UCSD-AML1 (cell line): ENCODE measurements around the gene AMBRA1.

Source experiments
- DNase-seq: peaks from one replicate; lab custom pipeline; 2025; ENCODE audit not compliant: unreplicated experiment; lab: John Stamatoyannopoulos, UW

The AMBRA1 gene

GRCh38 chr11:46445192-46445919, 148.5 kb downstream of the AMBRA1 start:
- no peak for DNase-seq

GRCh38 chr11:46444305-46444704, 149.5 kb downstream of the AMBRA1 start:
- DNase-seq, result no peak

- DNase-seq, result no peak
These were observed 155.6 kb downstream of the AMBRA1 start for GRCh38 chr11:46438211-46438610.

DNA sequence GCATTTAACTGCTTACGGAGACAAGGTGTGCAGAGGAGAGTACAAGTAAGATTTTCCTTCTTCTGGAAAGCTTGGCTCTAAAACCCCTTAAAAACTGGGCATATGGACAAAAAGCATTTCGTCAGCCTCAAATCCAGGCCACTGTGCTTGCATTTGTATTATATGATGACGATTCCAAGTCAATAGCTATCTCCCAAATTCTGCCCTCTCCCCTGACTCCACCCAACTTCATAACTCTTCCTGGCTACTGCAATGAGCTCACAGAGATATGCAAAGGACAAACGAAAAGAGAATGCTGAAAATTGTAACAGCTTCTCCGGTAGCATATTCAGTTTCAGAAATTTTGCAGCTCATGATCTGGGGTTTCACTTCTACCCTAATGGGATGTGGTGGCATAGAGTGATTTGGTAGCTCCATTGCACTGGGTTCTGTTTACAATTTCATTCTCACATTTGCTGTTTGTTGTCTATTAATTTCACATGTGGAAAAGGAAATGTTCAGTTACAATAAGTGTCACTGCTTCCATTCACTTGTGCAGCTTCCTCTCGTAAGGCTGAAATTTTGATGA, 156.6 kb downstream of the AMBRA1 start:
- no peak for DNase-seq

DNA sequence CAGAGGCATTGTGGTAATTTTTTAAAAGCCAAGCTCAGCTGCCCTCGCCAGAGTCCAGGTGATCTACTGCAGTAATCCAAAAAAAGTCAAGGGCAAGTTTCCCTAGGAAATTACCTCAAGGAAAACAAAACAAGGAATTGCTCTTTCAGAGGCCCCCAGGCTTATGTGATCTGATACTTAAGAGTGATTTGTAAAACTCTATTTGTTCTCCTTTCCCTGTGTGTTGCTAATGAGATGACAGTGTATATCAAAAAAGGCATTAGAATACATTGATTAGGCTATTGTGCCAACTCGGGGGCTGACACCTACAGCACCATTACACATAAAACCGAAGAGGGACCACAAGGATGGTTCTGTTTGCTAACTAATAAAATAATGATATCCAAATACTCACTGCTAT, 157.7 kb downstream of the AMBRA1 start:
- DNase-seq, result no peak

- no peak for DNase-seq
These were observed 158.1 kb downstream of the AMBRA1 start for GRCh38 chr11:46435679-46436078.

DNA sequence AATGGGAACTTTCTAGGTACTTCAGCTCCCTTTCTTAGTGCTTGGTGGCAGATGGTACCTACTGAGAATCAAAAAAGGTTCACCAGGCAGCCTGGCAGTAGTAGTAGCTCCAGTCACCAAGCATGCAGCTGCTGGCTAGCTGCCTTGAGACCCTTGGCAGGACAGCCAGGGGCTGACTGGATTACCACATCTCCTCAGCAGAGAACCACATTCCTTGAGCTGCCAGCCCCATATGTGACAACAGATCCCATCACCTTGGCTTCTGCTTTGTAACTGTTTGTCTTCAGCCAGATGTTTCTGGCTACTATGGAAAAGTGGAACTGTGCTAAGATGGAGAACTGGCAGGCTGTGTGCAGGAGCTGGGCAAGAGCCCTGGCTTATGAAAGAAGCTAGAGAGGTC, 162.6 kb downstream of the AMBRA1 start:
- no peak for DNase-seq

DNA sequence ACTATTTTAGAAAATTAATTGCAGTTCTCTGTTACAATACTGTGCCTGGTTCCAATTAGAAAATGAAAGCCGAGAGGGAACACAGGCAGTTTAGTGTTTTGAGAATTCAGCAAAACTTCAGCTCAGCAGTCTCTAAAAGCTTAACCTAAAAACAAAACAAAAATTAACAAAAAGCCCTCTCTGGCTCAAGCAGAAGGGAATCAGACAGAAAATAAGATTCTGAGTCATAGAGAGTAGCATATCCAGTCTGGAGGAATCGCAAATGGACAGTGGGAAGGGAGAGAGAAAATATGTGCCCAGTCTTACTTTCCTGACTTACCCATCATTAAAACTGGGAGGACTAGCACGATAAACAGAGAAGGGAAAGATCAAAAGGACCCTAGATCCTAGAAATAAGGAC, 164.1 kb downstream of the AMBRA1 start:
- DNase-seq, result no peak

- DNase-seq, result no peak
These were observed 166.5 kb downstream of the AMBRA1 start for GRCh38 chr11:46427364-46427763.

DNA sequence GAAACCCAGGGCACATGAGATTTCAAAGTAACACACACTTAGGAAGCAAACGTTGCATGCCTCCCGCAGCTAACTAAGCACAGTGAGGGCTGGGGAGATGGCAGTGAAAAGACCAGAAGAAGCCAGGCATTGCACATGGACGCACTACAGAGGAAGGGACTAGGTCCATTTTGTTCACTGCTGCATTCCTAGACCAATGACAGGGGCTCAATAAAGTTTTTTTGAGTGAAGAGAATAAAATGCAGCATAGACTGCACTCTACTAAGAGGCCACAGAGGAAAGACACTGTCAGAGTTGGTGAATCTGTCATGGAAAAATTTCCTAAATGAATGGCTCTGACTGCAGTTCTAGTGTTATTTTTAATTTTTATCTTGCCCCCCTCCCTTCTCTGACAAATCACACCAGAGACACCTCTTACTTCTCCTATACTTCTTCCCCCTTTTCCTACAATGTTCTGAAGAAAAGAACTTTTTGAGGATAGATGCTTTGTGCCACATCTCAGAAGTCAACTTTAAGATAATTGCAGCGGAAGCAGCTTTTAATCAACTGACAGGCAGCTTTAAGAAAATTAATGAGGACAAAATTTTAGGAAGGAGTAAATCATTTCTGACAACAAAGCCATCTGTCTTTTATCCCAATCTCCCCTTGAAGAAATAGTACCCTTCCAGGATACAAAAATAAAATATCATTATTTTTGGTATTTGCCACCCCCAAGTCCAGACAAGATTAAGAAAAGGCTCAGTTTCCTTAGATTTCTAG, 167.4 kb downstream of the AMBRA1 start:
- DNase-seq, result no peak

DNA sequence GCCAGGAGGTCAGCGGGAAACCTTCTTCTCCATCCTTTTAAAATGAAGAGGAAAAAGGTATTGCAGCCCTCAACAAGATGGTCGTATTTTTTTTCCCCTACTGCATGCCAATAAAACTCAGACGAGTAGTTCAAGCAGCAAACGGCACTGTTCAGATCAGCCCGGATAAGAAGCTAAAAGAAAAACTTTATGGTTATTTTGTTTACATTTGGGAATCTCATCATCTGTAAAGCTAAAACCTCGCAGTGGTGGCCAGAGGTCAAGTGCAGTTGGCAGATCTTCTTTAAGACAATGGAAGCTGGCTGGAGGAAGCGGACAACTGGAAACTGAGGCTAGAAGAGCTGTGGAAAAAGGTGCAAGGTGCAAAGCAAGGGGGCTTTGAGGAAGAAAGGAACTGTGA, 171.2 kb downstream of the AMBRA1 start:
- DNase-seq, result no peak

DNA sequence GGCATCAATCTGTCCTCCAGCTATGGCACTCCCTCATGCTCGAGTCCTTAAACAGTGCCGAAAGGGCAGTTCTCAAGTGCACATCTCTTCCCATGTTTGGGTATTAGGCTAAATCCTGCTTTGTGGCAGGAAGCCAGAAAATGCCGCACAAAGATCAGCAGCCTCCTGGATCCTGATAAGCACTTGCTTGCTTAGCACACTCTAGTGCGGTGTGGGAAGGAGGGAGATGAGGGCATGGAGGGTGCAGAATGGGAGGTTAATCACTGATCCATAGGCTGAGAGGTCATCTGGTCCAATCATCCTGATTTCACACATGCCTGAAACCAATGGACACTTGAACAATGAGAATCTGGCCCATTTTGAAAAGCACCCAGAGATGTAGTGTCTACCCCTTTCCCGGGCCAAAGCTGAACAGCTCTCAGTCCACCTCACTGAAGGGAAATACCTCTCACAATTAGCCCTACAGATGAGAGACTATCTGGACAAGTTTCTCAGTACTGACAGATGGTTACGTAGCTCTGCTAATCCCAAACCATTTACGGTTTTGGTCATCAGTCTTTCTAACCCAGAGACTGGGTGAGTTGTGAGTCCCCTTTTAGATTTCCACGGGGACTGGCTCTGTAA, 172.5 kb downstream of the AMBRA1 start:
- DNase-seq, result no peak

GRCh38 chr11:46420513-46420912, 173.3 kb downstream of the AMBRA1 start:
- DNase-seq, result no peak

GRCh38 chr11:46418751-46419150, 175.1 kb downstream of the AMBRA1 start:
- no peak for DNase-seq

GRCh38 chr11:46417711-46418110, 176.1 kb downstream of the AMBRA1 start:
- no peak for DNase-seq

- DNase-seq, result no peak
These were observed 178.9 kb downstream of the AMBRA1 start for GRCh38 chr11:46414879-46415278.

- DNase-seq, result no peak
These were observed 179.4 kb downstream of the AMBRA1 start for GRCh38 chr11:46414466-46414796.

GRCh38 chr11:46413760-46414465, 179.9 kb downstream of the AMBRA1 start:
- no peak for DNase-seq

GRCh38 chr11:46410021-46410420, 183.8 kb downstream of the AMBRA1 start:
- DNase-seq, result no peak

DNA sequence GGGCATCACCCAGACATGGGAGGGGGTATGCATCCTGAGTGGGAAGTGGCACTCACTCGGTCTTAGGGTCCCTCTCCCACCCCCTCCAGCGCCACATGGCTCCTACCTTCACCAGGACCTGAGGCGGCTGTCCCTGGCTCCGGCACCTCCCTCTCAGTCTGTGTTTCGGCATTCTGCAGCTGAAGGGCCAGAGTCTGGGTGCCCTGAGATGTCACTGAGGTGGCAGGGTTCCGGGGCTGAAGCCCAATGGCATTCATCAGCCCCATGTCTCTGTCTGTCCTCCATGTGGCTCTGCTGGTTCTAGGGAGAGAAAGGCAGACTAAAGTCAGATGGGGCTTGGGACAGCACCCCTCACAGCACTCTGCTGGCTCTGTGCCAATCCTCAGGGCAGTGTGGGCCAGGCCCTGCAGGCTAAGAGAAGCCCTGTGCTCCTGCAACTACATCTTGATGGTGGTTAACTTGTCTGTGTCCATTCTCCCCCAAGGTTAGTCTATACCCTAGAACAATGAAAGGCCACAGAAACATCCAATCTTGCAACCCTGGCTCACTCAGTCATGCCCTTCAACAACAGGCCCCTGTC, 185.3 kb downstream of the AMBRA1 start:
- DNase-seq, result no peak

GRCh38 chr11:46407635-46408034, 186.2 kb downstream of the AMBRA1 start:
- no peak for DNase-seq
